ENCODE measurements around the gene ST7.

Gene ST7

GRCh38 chr7:117043108-117043825 lies 90.0 kb downstream of the ST7 start:
- DNase-seq (ENCODE audit: low read depth, low spot score) = no peak
- H3K36me3 ChIP-seq (ENCODE audit: control insufficient read depth, insufficient read depth, low read length) = no peaks in the 10 kb centered on the region
- H3K4me3 ChIP-seq (ENCODE audit: low read length) = no peak overlapping the region
- no peaks in the 10 kb centered on the region for H3K9me3 ChIP-seq (ENCODE audit: control insufficient read depth, insufficient read depth, low read length)
- H3K27ac ChIP-seq (ENCODE audit: low read length) = no peak overlapping the region
- no CpG with 5 or more reads among the region's 2 CpGs for WGBS (ENCODE audit: insufficient coverage, insufficient read length)
- H3K4me1 ChIP-seq (ENCODE audit: control insufficient read depth, insufficient read depth, low read length) = no peaks in the 10 kb centered on the region
- no peaks in the 10 kb centered on the region for H3K27me3 ChIP-seq (ENCODE audit: control insufficient read depth, insufficient read depth, low read length)

DNA sequence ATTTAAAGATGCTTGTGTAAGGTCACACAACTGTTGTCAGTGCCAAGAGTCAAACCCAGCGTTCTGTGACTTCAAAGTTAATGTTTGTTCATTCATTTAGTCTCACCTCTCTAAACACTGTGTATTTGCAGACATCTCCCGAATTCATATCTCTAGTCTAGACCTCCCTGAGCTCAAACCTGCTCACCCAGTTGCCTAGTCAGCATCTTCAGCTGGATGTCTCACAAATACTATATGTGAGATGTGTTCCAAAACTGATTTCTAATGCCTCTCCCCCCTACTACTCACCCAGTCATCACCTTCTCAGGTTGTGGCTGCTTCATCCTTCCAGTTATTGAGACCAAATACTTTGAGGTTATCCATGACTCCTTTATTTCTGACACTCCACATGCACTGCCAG lies 91.4 kb downstream of the ST7 start:
- no peak overlapping the region for H3K27ac ChIP-seq (ENCODE audit: low read length)
- H3K4me1 ChIP-seq (ENCODE audit: control insufficient read depth, insufficient read depth, low read length) = no peaks in the 10 kb centered on the region
- no peak overlapping the region for H3K4me3 ChIP-seq (ENCODE audit: low read length)
- DNase-seq (ENCODE audit: low read depth, low spot score) = no peak
- H3K27me3 ChIP-seq (ENCODE audit: control insufficient read depth, insufficient read depth, low read length) = no peaks in the 10 kb centered on the region
- no peaks in the 10 kb centered on the region for H3K36me3 ChIP-seq (ENCODE audit: control insufficient read depth, insufficient read depth, low read length)
- no peaks in the 10 kb centered on the region for H3K9me3 ChIP-seq (ENCODE audit: control insufficient read depth, insufficient read depth, low read length)
- no CpG with 5 or more reads among the region's 2 CpGs for WGBS (ENCODE audit: insufficient coverage, insufficient read length)

DNA sequence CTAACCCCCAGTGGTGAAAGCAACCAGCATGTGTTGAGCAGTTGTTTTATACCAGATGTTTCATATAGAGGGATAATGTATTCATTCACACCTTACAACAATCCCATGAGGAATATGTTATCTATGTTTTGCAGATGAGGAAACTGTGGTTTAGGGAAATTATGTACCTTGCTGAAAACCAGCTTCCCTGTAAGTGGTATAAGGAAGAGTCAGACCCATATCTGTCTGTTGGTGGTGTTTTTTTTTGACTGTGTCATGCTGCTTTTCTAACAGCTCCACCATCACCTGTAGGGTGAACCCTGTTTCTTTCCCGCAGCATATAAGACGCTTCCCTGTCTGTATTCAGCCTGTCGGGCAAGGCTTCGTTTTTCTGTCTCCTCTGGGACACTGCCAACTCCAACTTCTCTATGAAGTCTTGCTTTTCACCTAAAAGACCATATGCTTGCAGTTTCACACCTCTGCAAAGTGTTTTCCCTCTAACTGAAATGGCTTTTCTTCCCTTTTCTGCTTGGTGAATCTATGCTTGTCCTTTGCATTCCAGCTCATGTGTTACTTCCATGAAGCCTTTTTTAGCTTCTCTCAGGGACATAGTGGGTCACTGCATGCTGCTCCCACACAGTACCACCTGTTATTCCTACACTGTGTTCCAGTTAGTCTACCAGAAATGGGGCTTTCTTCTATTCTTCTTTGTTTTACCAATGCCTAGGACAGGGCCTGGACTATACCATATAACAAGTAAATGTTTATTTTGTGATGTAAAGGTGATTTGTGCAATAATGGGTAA lies 92.8 kb downstream of the ST7 start:
- Histone ChIP-seq H3K36me3 (ENCODE audit: control insufficient read depth, insufficient read depth, low read length) (no peaks in the 10 kb centered on the region), H3K27me3 (ENCODE audit: control insufficient read depth, insufficient read depth, low read length) (no peaks in the 10 kb centered on the region), H3K27ac (ENCODE audit: low read length) (no peak overlapping the region), H3K4me1 (ENCODE audit: control insufficient read depth, insufficient read depth, low read length) (no peaks in the 10 kb centered on the region), H3K4me3 (ENCODE audit: low read length) (no peak overlapping the region), H3K9me3 (ENCODE audit: control insufficient read depth, insufficient read depth, low read length) (no peaks in the 10 kb centered on the region)
- no peak for DNase-seq (ENCODE audit: low read depth, low spot score)
- no CpG with 5 or more reads among the region's 4 CpGs for WGBS (ENCODE audit: insufficient coverage, insufficient read length)

GRCh38 chr7:117047496-117047895 lies 94.2 kb downstream of the ST7 start:
- no peaks in the 10 kb centered on the region for H3K36me3 ChIP-seq (ENCODE audit: control insufficient read depth, insufficient read depth, low read length)
- no peaks in the 10 kb centered on the region for H3K4me1 ChIP-seq (ENCODE audit: control insufficient read depth, insufficient read depth, low read length)
- no peak overlapping the region for H3K4me3 ChIP-seq (ENCODE audit: low read length)
- no peak overlapping the region for H3K27ac ChIP-seq (ENCODE audit: low read length)
- no peaks in the 10 kb centered on the region for H3K9me3 ChIP-seq (ENCODE audit: control insufficient read depth, insufficient read depth, low read length)
- no CpG with 5 or more reads among the region's 3 CpGs for WGBS (ENCODE audit: insufficient coverage, insufficient read length)
- no peak for DNase-seq (ENCODE audit: low read depth, low spot score)
- no peaks in the 10 kb centered on the region for H3K27me3 ChIP-seq (ENCODE audit: control insufficient read depth, insufficient read depth, low read length)

DNA sequence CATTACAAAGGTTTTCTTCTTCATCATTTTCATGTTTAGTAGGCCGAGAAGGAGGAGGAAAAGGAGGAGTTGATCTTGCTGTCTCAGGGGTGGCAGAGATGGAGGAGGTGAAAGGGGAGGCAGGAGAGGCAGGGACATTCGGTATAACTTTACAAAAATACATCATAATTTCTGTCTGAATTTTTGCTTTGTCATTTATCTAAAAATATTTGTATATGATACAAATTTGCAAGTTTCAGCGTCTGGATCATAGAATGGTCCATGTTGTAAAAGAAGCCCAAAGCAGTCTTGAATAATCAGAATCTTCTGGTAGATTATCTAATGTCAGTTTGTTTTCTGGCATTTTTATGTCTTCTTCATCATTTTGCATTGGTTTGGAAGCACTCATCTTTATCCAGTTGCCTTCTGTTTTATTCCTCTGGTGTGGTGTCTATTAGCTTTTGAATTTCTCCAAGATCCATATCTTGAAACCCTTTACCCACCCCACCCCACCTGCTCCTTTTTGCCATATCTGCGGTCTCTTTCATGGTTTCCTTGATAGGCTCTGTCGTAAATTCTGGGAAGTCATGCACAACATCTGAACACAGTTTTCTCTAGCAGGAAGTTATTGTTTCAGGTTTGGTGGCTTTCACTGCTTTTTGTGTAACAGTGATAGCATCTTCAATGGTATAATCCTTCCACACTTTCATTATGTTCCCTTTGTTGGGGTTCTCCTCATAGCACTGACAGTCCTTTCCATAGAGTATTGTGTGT lies 95.0 kb downstream of the ST7 start:
- WGBS (ENCODE audit: insufficient coverage, insufficient read length) = no CpG with 5 or more reads among the region's 5 CpGs
- H3K4me1 ChIP-seq (ENCODE audit: control insufficient read depth, insufficient read depth, low read length) = no peaks in the 10 kb centered on the region
- H3K27me3 ChIP-seq (ENCODE audit: control insufficient read depth, insufficient read depth, low read length) = no peaks in the 10 kb centered on the region
- no peak overlapping the region for H3K27ac ChIP-seq (ENCODE audit: low read length)
- no peaks in the 10 kb centered on the region for H3K36me3 ChIP-seq (ENCODE audit: control insufficient read depth, insufficient read depth, low read length)
- no peak overlapping the region for H3K4me3 ChIP-seq (ENCODE audit: low read length)
- H3K9me3 ChIP-seq (ENCODE audit: control insufficient read depth, insufficient read depth, low read length) = no peaks in the 10 kb centered on the region
- no peak for DNase-seq (ENCODE audit: low read depth, low spot score)

DNA sequence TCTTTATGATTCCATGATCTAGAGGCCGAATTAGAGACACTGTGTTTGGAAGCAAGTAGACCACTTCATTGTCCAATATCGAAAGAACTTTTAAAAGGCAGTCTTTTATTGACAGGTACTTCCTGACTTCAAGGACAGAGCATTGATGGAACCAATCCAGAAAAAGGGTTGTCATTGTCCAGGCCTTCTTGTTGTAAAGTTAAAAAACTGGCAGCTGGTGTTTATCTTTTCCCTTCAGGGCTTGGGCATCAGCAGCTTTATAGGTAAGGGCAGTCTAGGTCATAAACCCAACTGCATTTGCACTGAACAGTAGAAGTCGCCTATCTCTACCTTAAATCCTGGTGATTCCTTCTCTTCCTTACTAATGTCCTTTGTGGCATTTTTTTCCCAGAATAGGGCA lies 95.6 kb downstream of the ST7 start:
- Histone ChIP-seq H3K9me3 (ENCODE audit: control insufficient read depth, insufficient read depth, low read length) (no peaks in the 10 kb centered on the region), H3K4me1 (ENCODE audit: control insufficient read depth, insufficient read depth, low read length) (no peaks in the 10 kb centered on the region), H3K27me3 (ENCODE audit: control insufficient read depth, insufficient read depth, low read length) (no peaks in the 10 kb centered on the region), H3K27ac (ENCODE audit: low read length) (no peak overlapping the region), H3K4me3 (ENCODE audit: low read length) (no peak overlapping the region), H3K36me3 (ENCODE audit: control insufficient read depth, insufficient read depth, low read length) (no peaks in the 10 kb centered on the region)
- DNase-seq (ENCODE audit: low read depth, low spot score) = no peak
- WGBS (ENCODE audit: insufficient coverage, insufficient read length) = no CpG with 5 or more reads among the region's 3 CpGs

DNA sequence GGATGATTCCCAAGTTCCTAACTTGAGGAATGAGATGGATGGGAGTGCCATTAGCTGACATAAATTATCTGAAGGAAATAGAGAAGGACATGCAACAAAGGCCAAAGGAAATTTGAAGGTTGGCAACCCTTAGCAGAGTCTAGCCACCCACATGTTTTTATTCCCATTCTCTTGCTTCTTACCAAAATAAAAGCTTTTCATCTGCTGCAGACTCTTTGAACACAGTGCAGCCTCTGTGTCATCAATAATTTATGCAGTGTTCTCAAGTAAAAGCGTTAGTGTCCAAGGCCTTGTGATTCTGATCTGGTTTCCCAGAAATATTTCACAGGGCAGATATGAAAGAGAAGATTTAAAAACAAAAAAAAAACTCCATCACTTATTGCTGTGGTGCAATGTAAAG lies 98.5 kb downstream of the ST7 start:
- Histone ChIP-seq H3K27me3 (ENCODE audit: control insufficient read depth, insufficient read depth, low read length) (no peaks in the 10 kb centered on the region), H3K36me3 (ENCODE audit: control insufficient read depth, insufficient read depth, low read length) (no peaks in the 10 kb centered on the region), H3K27ac (ENCODE audit: low read length) (no peak overlapping the region), H3K9me3 (ENCODE audit: control insufficient read depth, insufficient read depth, low read length) (no peaks in the 10 kb centered on the region), H3K4me3 (ENCODE audit: low read length) (no peak overlapping the region), H3K4me1 (ENCODE audit: control insufficient read depth, insufficient read depth, low read length) (no peaks in the 10 kb centered on the region)
- no peak for DNase-seq (ENCODE audit: low read depth, low spot score)
- WGBS (ENCODE audit: insufficient coverage, insufficient read length) = no CpG with 5 or more reads among the region's 1 CpG

- DNase-seq (ENCODE audit: low read depth, low spot score) = no peak
- Histone ChIP-seq H3K4me1 (ENCODE audit: control insufficient read depth, insufficient read depth, low read length) (no peaks in the 10 kb centered on the region), H3K4me3 (ENCODE audit: low read length) (no peak overlapping the region), H3K36me3 (ENCODE audit: control insufficient read depth, insufficient read depth, low read length) (no peaks in the 10 kb centered on the region), H3K9me3 (ENCODE audit: control insufficient read depth, insufficient read depth, low read length) (no peaks in the 10 kb centered on the region), H3K27me3 (ENCODE audit: control insufficient read depth, insufficient read depth, low read length) (no peaks in the 10 kb centered on the region), H3K27ac (ENCODE audit: low read length) (no peak overlapping the region)
These were observed 100.1 kb downstream of the ST7 start for GRCh38 chr7:117053432-117053831.

- no peaks in the 10 kb centered on the region; the same call in 1 of the 2 replicates for H3K4me1 ChIP-seq (ENCODE audit: control insufficient read depth, insufficient read depth, low read length)
- no peaks in the 10 kb centered on the region for H3K36me3 ChIP-seq (ENCODE audit: control insufficient read depth, insufficient read depth, low read length)
- no peaks in the 10 kb centered on the region for H3K9me3 ChIP-seq (ENCODE audit: control insufficient read depth, insufficient read depth, low read length)
- no peak for DNase-seq (ENCODE audit: low read depth, low spot score)
- no peak overlapping the region for H3K4me3 ChIP-seq (ENCODE audit: low read length)
- H3K27me3 ChIP-seq (ENCODE audit: control insufficient read depth, insufficient read depth, low read length) = no peaks in the 10 kb centered on the region
- H3K27ac ChIP-seq (ENCODE audit: low read length) = no peak overlapping the region
These were observed 108.5 kb downstream of the ST7 start for GRCh38 chr7:117061751-117062150.

GRCh38 chr7:117062300-117062699 lies 109.0 kb downstream of the ST7 start:
- no CpG with 5 or more reads among the region's 1 CpG for WGBS (ENCODE audit: insufficient coverage, insufficient read length)
- no peak for DNase-seq (ENCODE audit: low read depth, low spot score)
- no peak overlapping the region for H3K27ac ChIP-seq (ENCODE audit: low read length)

More at GRCh38 chr7:117062300-117062699, 109.0 kb downstream of the ST7 start:
- Histone ChIP-seq H3K27me3 (ENCODE audit: control insufficient read depth, insufficient read depth, low read length) (no peaks in the 10 kb centered on the region), H3K4me1 (ENCODE audit: control insufficient read depth, insufficient read depth, low read length) (no peaks in the 10 kb centered on the region; the same call in 1 of the 2 replicates), H3K9me3 (ENCODE audit: control insufficient read depth, insufficient read depth, low read length) (no peaks in the 10 kb centered on the region), H3K4me3 (ENCODE audit: low read length) (no peak overlapping the region), H3K36me3 (ENCODE audit: control insufficient read depth, insufficient read depth, low read length) (no peaks in the 10 kb centered on the region)

All from iPS DF 6.9 (cell line).